ENCODE results near the gene SUSD5.

The SUSD5 gene

GRCh38 chr3:33218446-33219174 lies at the start of gene SUSD5:
SUSD5 (minus strand) TSS chr3:33218810; CDS start chr3:33218797, 13 bp downstream.
- no peak for DNase-seq (ENCODE audit: low read depth in 2 of 2)

GRCh38 chr3:33260104-33260503 lies 41.5 kb upstream of the SUSD5 start:
- no peak for DNase-seq (ENCODE audit: low read depth in 2 of 2)

- no peak for DNase-seq (ENCODE audit: low read depth in 2 of 2)
These were observed 37.6 kb upstream of the SUSD5 start for GRCh38 chr3:33256249-33256648.

GRCh38 chr3:33250712-33251111 lies 32.1 kb upstream of the SUSD5 start:
- DNase-seq (ENCODE audit: low read depth in 2 of 2), result no peak

GRCh38 chr3:33246786-33247185 lies 28.2 kb upstream of the SUSD5 start:
- DNase-seq (ENCODE audit: low read depth in 2 of 2), result no peak

GRCh38 chr3:33240261-33240660 lies 21.7 kb upstream of the SUSD5 start:
- no peak for DNase-seq (ENCODE audit: low read depth in 2 of 2)

GRCh38 chr3:33238923-33239322 lies 20.3 kb upstream of the SUSD5 start:
- DNase-seq (ENCODE audit: low read depth in 2 of 2), result no peak

GRCh38 chr3:33237439-33237838 lies 18.8 kb upstream of the SUSD5 start:
- DNase-seq (ENCODE audit: low read depth in 2 of 2), result no peak

GRCh38 chr3:33236005-33236404 lies 17.4 kb upstream of the SUSD5 start:
- DNase-seq (ENCODE audit: low read depth in 2 of 2), result no peak

- DNase-seq (ENCODE audit: low read depth in 2 of 2), result no peak
These were observed 15.3 kb upstream of the SUSD5 start for GRCh38 chr3:33233884-33234283.

GRCh38 chr3:33231756-33232465 lies 13.3 kb upstream of the SUSD5 start:
- no peak for DNase-seq (ENCODE audit: low read depth in 2 of 2)

- no peak for DNase-seq (ENCODE audit: low read depth in 2 of 2)
These were observed 11.3 kb upstream of the SUSD5 start for GRCh38 chr3:33229947-33230346.

- DNase-seq (ENCODE audit: low read depth in 2 of 2), result no peak
These were observed 10.5 kb upstream of the SUSD5 start for GRCh38 chr3:33229066-33229465.

GRCh38 chr3:33221241-33221640 lies 2.6 kb upstream of the SUSD5 start:
- DNase-seq (ENCODE audit: low read depth in 2 of 2), result no peak

- no peak for DNase-seq (ENCODE audit: low read depth in 2 of 2)
These were observed 521 bp upstream of the SUSD5 start for GRCh38 chr3:33219175-33219487.

GRCh38 chr3:33217866-33218445 lies 654 bp downstream of the SUSD5 start:
- DNase-seq (ENCODE audit: low read depth in 2 of 2), result no peak

GRCh38 chr3:33215739-33216138 lies 2.9 kb downstream of the SUSD5 start:
- DNase-seq (ENCODE audit: low read depth in 2 of 2), result no peak

GRCh38 chr3:33212406-33212805 lies 6.2 kb downstream of the SUSD5 start:
- DNase-seq (ENCODE audit: low read depth in 2 of 2), result no peak

- DNase-seq (ENCODE audit: low read depth in 2 of 2), result no peak
These were observed 7.2 kb downstream of the SUSD5 start for GRCh38 chr3:33211444-33211843.

GRCh38 chr3:33209357-33209756 lies 9.3 kb downstream of the SUSD5 start:
- no peak for DNase-seq (ENCODE audit: low read depth in 2 of 2)

GRCh38 chr3:33202711-33203457 lies 15.7 kb downstream of the SUSD5 start:
- DNase-seq (ENCODE audit: low read depth in 2 of 2), result no peak

- DNase-seq (ENCODE audit: low read depth in 2 of 2), result no peak
These were observed 17.4 kb downstream of the SUSD5 start for GRCh38 chr3:33201195-33201594.

GRCh38 chr3:33196538-33196937 lies 22.1 kb downstream of the SUSD5 start:
- DNase-seq (ENCODE audit: low read depth in 2 of 2), result no peak
